Measurements from ENCODE around the gene SAMD10.

DNA sequence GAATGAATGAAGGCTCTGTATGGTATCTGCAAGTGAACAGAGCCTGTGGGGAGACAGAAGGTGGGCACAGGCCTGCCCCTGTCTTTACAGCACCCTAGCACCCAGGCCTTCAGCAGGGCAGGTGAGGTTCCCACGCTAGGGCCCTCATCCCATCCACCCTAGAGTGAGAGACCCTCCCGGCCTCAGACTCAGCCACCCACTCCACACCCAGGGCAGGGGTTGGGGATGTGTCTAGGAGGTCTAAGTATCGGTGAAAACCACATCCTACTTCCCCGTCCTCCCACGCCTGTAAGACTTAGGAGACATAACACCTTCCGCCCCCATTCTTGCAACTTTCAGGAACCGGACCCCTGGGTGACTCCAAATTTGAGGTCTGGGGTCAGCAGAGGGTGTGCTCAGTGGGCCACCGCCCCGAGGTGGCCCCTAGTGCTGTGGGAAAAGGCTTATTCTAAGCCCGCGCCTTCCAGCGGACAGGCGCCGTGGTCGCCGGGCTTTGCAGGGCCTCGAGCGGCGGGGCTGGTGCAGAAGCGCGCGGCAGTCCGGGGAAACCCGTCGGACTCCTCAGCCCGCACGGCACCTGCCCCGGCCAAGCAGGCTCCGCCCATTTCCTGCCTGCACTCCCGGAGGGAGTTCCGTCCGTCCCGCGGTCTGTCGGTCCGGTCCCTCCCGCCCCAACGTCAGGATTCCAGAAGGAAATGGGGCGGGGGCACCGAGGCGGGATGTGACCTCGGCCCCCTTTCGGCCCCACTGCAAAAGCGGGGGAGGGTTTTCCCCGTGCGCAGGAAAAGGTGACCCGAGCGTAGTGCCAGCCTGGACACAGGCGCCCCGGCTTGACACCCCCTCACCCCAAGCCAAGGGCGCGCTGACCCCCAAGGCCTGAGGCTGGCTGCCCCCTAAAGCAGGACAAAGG, 868 bp downstream of the SAMD10 start:
- TF ChIP-seq, protein P1, sequence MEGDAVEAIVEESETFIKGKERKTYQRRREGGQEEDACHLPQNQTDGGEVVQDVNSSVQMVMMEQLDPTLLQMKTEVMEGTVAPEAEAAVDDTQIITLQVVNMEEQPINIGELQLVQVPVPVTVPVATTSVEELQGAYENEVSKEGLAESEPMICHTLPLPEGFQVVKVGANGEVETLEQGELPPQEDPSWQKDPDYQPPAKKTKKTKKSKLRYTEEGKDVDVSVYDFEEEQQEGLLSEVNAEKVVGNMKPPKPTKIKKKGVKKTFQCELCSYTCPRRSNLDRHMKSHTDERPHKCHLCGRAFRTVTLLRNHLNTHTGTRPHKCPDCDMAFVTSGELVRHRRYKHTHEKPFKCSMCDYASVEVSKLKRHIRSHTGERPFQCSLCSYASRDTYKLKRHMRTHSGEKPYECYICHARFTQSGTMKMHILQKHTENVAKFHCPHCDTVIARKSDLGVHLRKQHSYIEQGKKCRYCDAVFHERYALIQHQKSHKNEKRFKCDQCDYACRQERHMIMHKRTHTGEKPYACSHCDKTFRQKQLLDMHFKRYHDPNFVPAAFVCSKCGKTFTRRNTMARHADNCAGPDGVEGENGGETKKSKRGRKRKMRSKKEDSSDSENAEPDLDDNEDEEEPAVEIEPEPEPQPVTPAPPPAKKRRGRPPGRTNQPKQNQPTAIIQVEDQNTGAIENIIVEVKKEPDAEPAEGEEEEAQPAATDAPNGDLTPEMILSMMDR (IDR thresholded peaks at IDR 0.05): no peak
- TF ChIP-seq EP300 (IDR thresholded peaks at IDR 0.05): no peak
